ENCODE measurements around the gene LDB2. TPM values are rescaled to one million over a fixed set of nuclear protein-coding genes. Genes with fewer than 3 reads are reported as not detected.

LDB2 gene
- total RNA-seq, 4 donors from 2014 or later: 3.9 to 43.7 (median 7.8) TPM

DNA sequence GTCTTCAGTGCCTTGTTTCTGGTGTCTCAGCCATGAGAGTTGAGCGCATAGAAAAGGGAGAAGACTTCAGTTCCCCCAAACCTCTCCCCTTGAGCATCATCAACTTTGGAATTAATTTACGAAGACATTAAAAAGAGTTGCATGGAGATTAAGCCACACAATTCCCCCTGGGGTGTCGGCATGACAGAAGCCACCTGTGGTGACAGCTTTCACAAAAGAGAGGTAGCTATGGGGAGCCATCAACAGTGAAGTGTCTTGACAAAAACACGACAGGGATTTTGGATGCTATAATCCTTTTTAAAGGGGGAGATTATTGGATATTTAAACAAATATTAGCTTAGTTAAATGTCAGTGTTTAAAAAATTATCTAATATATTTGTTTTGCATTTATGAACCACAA lies 307.6 kb downstream of the LDB2 start:
- Histone ChIP-seq H3K36me3 (no peaks in the 10 kb centered on the region), H3K4me3 (no peak overlapping the region), H3K4me1 (no peaks in the 10 kb centered on the region), H3K27me3 (no peaks in the 10 kb centered on the region), H3K9me3 (no peaks in the 10 kb centered on the region), H3K27ac (no peak overlapping the region)
- no peak for DNase-seq
- TF ChIP-seq POLR2A (IDR thresholded peaks at IDR 0.05): no peak
- no peak for TF ChIP-seq CTCF (IDR thresholded peaks at IDR 0.05)

DNA sequence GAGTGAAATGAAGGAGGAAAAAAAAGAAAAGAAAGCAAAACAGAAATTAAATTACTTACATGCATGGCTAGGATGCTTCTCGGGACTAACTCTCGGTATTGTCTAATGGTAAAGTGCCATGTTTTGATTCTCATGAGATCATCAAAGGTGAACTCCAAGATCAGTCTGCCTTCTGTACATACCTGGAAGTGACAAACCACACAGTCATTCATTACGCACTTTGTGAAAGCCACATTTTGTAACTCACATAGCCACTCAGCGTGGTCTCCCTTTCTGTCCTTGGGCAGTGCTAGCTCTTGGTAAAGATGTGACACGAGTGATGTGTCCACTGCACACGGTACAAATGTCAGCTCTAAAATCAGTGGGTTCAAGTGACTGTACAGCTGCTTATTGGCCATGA lies 309.8 kb downstream of the LDB2 start:
- DNase-seq: no peak
- Histone ChIP-seq H3K4me1 (no peaks in the 10 kb centered on the region), H3K27ac (no peak overlapping the region), H3K4me3 (no peak overlapping the region), H3K27me3 (no peaks in the 10 kb centered on the region), H3K9me3 (no peaks in the 10 kb centered on the region), H3K36me3 (no peaks in the 10 kb centered on the region)
- no peak for TF ChIP-seq CTCF (IDR thresholded peaks at IDR 0.05)
- no peak for TF ChIP-seq POLR2A (IDR thresholded peaks at IDR 0.05)

DNA sequence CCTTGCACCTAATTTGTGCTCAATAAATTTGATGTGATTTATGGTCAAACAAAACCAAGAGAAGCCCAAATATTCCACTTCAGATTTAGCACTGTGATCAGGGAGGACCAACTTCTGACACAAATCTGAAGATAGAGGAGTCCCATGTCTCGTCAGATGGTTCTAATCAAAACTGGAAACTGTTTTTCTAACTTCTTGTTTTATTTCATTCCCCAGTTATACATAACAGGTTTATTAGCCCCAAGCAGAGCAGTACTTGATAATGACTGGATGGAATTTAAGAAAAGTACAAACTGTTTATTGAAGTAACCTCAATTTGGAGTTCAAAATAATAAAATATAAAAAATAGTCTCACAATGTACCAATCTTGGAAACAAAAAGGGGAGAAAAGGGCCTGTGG lies 310.3 kb downstream of the LDB2 start:
- no peak overlapping the region for H3K4me3 ChIP-seq
- H3K4me1 ChIP-seq: no peaks in the 10 kb centered on the region
- no peaks in the 10 kb centered on the region for H3K36me3 ChIP-seq
- no peak for DNase-seq
- no peaks in the 10 kb centered on the region for H3K9me3 ChIP-seq
- no peak for TF ChIP-seq POLR2A (IDR thresholded peaks at IDR 0.05)
- TF ChIP-seq CTCF (IDR thresholded peaks at IDR 0.05): no peak
- H3K27me3 ChIP-seq: no peaks in the 10 kb centered on the region
- H3K27ac ChIP-seq: no peak overlapping the region

DNA sequence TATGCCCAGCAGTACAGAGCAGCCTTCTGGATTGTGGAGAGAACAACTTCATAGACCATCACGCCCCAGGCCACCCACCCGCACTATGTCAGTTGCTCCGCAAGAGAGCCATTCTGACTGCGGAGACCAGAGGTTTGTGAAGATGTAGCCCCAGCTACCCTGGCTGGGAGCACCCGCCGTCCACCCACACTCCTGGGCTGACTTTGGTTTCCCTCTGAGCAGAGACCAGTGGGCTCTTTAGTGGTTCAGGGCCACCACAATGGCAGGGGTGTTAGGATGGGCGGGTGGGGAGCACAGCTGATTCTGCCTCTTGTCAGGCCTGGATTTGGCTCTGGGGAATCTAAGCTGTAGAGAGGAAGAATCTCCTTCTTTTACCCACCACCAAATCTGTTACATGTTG lies 313.4 kb downstream of the LDB2 start:
- no peak for TF ChIP-seq POLR2A (IDR thresholded peaks at IDR 0.05)
- no peak for TF ChIP-seq CTCF (IDR thresholded peaks at IDR 0.05)
- no peak overlapping the region for H3K27ac ChIP-seq
- no peak overlapping the region for H3K4me3 ChIP-seq
- no peaks in the 10 kb centered on the region for H3K36me3 ChIP-seq
- no peaks in the 10 kb centered on the region for H3K27me3 ChIP-seq
- no peaks in the 10 kb centered on the region for H3K9me3 ChIP-seq
- DNase-seq: no peak
- no peaks in the 10 kb centered on the region for H3K4me1 ChIP-seq

DNA sequence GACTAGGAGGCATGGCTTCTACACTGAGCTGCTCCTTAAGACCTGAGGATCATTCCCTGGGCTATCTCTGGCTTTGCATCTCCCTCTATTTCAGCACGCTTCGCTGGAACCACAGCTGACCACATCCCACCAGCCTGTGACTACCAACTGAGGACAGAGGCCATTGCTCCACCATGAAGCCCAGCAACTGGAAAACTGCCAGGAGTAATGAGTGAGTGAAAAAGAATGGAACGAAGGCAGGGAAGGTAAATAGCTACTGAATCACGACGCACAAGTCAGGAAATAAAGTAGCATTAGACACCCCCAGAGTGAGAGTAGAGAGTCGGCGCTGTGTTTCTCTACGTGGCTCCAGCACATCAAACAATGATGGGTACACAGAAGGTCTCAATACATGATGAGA lies 314.7 kb downstream of the LDB2 start:
- TF ChIP-seq CTCF (IDR thresholded peaks at IDR 0.05) (no peak), POLR2A (IDR thresholded peaks at IDR 0.05) (no peak)
- Histone ChIP-seq H3K4me1 (no peaks in the 10 kb centered on the region), H3K27me3 (no peaks in the 10 kb centered on the region), H3K4me3 (no peak overlapping the region), H3K27ac (no peak overlapping the region), H3K36me3 (no peaks in the 10 kb centered on the region), H3K9me3 (no peaks in the 10 kb centered on the region)
- DNase-seq: no peak

GRCh38 chr4:16582526-16582925 lies 315.9 kb downstream of the LDB2 start:
- H3K4me1 ChIP-seq: no peaks in the 10 kb centered on the region
- no peak overlapping the region for H3K27ac ChIP-seq
- TF ChIP-seq POLR2A (IDR thresholded peaks at IDR 0.05) (no peak), CTCF (IDR thresholded peaks at IDR 0.05) (no peak)
- no peak for DNase-seq
- no peak overlapping the region for H3K4me3 ChIP-seq
- H3K9me3 ChIP-seq: no peaks in the 10 kb centered on the region
- H3K27me3 ChIP-seq: no peaks in the 10 kb centered on the region
- H3K36me3 ChIP-seq: no peaks in the 10 kb centered on the region
